GM21723 (cell line): ENCODE results near the gene CDH12.
"Not testable (repeated sequence)": the region's sequence is repeated elsewhere in the genome, so short reads cannot be mapped to it uniquely, and the experiment has no call there.

Experiments
- ATAC-seq: cut with Tn5 transposase; IDR thresholded peaks from one replicate; pipeline ENCODE4 v1.9.1; 2021; ENCODE audit warnings: mild to moderate bottlenecking, moderate library complexity; ENCODE audit not compliant: unreplicated experiment

The CDH12 gene

DNA sequence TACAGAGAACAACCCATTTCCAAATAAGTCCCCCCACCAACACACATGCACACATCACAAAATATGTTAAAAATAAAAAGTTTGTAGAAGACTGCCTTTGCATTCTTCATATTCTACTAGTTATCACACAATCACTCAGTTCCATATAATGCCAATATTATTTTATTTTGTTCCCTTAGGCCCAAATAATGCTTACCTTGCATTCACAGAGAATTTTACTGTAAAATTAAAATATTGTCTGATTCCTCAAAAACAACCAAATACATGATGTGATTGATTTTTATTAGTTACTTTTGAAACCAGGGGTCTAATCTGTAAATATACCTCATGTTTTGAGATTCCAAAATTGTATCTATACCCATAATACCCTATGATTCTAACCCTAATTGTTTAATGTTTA, 536.9 kb downstream of the CDH12 start:
- ATAC-seq = no peak

DNA sequence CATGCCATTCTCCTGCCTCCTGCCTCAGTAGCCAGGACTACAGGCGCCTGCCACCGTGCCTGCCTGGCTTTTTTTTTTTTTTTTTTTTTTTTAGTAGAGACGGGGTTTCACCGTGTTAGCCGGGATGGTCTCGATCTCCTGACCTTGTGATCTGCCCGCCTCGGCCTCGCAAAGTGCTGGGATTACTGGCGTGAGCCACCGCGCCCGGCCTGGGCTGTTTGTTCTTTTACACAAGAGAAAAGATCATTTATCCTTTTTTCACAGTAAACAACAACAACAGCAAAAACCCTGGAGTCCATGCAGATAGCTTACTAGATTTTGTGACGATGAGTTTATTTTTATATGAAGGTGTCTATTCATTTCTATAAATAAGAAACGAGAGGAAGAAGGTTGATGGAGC, 538.1 kb downstream of the CDH12 start:
- ATAC-seq = not testable (repeated sequence)

DNA sequence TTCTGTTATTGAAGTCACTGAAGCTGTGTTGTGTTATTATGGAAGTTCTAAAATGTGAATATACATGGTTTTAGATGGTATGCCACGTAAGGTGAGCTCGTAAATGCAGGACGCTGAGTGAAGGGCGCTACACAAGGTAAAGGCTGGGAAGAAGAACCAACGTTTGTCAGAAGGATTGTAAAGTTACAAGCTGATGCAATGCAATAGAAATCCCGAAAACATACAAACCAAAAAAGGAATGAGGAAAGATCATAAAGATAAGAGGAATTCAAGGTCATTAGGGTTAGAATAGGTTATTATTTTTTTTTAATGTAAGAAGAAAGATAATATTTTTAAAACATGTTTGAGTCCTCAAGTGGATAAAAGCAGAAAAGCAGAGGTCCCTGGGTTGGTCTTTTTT, 538.6 kb downstream of the CDH12 start:
- ATAC-seq = no peak

DNA sequence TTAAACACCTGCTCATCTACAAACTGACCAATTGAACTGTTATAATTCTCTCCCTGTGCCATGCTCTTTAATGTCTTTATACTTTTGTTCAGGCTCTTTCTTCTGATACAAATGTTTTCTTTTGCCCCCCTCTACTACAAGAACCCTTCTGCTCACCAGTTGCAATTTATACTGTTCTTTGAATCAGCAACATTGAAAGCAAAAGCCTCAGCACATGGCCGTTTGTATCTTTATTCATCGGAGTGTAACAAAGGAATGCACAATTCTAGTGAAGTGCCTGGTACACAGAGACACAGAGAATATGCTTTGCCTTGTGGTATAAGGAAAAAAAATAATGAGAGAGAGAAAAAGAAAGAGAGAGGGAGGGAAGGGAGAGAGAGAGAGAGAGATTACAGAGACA, 547.1 kb downstream of the CDH12 start:
- no peak for ATAC-seq

DNA sequence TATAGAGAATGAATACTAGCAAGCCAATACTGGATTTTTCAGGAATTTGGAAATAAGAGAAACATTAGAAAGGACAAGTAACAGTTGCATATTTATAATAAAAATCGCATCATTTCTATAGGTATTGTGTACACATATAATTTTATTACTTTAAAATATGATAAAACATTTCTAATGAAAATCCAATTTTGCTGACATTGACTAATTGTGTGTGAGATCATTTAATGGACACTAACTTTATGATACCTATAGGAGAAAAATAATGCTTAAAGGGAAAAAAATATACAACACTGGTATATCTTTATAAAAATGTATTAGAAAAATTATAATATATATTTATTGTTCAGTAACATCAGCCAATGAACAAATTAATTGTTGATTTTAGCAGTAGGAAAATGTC, 557.3 kb downstream of the CDH12 start:
- no peak for ATAC-seq

DNA sequence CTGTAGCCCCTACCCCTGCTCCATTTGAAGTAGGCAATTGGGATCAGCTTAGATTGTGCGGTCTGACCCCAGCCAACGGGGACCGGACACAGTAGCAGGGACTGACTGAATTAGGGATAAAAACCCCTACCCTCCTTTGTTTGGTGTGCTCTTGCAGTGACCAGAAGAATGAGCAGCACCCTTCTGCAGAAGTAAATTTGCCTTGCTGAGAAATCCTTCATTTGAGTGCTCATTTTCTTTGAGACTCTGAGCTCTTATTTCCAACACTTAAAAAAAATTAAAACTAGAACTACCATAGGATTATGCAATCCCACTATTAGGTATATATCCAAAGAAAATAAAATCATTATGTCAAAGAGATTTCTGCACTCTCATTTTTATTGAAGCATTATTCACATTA, 560.0 kb downstream of the CDH12 start:
- no peak for ATAC-seq

DNA sequence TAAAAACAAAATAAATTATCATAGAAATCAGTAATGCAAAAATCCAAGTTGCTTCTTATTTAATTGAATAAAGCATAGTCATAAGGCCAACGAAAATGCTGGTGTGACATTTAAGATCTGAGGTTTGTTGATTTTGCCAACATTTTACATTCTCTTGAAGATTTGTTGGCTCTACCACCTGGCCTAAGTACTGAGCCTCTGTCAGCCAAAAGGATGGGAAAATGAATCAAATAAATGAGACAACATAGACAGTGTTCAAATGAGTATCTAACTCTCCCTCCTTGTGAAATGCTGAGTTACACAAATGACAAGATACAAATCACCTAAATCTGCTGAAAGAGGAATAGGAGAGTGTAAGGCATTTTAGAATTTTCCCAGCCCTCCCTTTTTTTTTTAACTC, 575.0 kb downstream of the CDH12 start:
- no peak for ATAC-seq

DNA sequence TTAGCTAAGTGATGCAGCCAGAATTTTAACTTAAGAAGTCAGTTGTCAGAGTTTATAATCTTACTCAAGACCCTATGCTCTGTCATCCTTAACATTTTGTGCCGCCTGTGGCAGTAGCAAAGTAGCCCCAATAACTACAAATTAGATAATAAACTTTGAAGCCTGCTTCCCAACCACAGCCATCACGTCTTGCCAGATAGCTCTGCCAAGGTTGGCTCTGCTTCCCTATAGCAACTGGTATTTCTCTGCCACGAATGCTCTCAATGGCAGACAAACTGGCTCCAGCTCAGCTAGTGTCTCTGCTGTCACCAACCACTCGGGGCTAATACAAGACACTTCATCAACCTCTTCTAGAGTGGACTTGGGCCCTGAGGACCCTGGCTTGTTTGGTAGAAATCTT, 576.1 kb downstream of the CDH12 start:
- ATAC-seq = no peak

DNA sequence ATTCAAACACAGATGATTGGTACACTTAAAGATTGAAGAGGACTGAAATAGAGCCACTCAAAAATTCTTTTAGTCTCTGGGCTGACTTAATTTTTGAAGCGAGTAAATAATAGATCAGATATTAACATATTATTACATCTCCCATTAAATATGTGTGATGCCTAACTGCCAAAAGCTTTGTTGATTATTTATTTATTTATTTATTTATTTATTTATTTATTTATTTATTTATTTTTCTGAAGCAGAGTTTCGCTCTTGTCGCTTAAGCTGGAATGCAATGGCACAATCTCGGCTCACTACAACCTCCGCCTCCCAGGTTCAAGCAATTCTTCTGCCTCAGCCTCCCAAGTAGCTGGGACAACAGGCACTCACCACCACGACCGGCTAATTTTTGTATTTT, 587.3 kb downstream of the CDH12 start:
- not testable (repeated sequence) for ATAC-seq

DNA sequence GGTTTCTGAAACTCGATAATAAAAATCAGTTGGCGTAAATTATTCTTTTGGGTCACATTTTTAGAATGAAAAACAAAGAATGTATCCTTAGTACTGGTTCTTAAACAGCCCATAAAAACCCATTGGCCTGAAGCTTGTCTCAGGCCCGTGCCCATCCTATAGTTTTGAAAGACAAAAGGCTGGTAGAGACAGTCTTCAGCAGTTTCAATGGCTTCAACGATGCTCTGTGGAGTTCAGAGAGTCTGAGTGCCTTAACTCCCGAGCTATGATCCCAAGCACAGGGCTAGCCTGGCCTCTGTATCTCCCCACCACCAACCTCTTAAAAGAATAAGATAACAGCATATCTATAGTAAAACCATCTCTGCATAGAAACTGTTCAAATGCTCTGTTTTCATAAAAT, 595.0 kb downstream of the CDH12 start:
- ATAC-seq = no peak

DNA sequence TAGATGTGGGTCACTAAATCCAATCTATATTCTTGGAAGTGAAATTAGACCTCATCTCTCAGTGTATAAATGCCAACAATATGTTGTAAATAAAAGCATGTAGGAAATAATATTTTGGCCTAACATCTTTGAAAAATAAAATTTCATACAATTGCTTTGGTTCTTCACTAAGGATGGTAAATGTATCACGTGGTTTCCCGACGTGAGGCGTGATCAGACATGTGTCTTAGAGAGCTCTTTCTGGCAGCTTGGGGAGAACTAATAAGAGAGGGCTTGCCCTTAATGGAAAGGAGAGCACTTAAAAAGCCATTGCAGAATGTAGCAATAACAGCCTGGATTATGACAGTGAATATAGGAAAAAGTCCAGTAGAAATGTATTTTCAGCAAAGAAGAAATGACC, 602.6 kb downstream of the CDH12 start:
- ATAC-seq = no peak

DNA sequence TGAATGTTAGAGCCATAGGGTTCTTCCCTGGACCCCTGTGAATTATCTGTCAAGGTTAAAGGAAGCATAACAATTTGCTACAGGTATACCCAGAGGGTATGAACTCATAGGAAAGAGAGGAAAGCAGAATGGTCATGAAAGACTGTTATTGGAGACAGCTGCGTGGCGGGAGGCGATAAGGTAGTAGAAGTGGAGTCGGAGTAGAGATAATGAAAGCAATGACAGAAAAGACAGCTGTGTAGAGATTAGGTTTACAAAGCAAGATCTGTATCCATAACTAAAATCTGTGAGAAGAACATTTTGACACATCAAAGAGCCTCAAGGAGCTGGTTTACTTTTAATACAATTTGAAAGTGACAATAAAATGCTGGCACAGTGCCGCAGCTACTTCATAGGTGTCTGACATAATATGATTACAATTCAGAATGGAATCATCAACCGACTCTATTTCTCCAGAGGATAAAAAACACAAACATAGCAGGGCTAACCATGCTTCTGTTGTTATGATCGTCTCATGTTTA, 603.9 kb downstream of the CDH12 start:
- no peak for ATAC-seq

DNA sequence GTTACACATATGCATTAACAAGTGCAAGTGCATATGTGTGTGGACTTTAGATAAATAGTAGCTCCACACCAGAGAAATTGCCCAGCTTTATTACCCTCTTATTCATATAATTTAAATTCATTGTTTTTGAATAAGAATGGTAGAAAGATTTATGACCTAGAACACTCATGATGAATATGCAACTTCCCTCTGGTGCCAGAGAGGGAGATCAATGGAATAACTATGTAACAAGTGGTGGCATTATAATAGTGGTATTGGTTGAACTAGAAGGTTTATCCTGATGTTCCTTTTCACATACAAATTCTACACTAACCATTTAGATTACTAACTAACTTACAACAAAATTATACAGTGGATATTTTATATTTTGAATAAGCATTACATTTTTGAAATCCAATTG, 607.4 kb downstream of the CDH12 start:
- ATAC-seq = no peak

DNA sequence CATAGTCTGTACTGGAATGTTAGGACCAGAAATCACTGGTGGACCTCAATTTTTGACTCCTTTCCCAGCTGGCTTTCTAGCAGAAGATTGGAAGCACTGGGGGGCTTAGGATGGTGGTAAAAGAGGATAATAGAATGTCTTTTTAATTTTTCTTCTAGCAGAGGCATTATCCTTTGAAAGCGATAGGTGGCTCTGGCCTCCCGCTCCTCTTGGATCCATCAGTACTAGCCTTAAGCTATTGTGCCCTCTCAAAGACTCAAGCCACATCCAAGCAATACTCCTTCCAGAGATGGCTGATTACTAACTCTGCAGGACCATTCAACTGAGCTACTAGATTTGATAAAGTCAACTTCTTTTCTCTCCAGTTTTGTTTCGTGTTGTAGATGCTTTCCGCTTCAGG, 610.6 kb downstream of the CDH12 start:
- no peak for ATAC-seq

DNA sequence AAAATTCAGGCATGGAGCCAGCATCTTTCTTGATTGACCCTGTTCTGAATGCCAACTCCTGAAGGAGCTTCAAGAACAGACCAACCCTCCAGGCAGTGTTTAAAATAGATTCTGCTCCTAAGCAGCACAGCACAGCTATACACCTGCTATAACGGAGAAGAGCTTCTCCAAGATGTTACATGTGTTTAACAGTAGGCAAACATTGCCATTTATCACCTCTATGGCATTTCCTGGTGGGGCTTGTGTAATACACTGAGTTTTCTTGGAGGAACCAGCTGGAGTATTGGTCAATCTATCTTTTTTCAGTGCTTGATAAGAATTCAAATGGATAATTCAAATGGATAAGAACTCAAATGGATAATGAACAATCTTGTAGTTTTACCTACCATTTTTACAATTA, 615.1 kb downstream of the CDH12 start:
- ATAC-seq = no peak

DNA sequence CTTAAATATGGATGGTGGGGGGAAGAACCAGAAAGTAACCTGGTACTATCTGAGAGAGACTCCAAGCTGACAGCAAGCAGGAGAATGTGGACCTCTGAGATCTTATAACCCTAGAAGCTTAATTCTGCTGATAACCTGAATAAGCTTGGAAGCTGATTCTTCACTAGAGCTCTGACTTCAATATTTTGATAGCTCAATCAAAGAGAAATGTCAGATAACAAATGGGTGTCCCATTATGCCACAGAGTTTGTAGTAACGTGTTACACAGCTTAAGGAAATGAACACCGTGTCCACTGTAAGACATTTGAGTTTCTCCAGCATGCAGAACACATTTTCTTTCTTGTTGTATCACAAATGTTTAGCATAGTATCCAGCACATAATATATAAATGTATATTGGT, 626.7 kb downstream of the CDH12 start:
- no peak for ATAC-seq

DNA sequence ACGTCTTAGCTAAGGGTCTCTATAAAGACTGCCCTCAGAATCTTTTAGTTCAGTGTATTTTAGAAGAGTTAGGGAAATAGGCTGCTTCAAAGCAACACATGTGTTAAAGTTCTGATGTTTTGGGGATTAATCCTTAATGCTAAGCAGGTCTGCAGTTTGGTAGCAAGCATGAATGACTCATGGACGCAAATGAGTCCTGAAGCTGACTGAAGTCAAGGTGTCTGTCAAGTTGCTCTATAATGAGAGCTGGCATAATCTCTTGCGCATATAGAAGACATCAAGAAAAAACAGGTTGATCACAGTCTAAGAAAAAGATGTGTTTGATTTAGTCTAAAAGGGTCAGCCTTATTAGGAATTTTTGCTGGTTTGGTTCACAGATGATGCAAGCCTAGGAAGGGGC, 630.1 kb downstream of the CDH12 start:
- ATAC-seq = no peak

DNA sequence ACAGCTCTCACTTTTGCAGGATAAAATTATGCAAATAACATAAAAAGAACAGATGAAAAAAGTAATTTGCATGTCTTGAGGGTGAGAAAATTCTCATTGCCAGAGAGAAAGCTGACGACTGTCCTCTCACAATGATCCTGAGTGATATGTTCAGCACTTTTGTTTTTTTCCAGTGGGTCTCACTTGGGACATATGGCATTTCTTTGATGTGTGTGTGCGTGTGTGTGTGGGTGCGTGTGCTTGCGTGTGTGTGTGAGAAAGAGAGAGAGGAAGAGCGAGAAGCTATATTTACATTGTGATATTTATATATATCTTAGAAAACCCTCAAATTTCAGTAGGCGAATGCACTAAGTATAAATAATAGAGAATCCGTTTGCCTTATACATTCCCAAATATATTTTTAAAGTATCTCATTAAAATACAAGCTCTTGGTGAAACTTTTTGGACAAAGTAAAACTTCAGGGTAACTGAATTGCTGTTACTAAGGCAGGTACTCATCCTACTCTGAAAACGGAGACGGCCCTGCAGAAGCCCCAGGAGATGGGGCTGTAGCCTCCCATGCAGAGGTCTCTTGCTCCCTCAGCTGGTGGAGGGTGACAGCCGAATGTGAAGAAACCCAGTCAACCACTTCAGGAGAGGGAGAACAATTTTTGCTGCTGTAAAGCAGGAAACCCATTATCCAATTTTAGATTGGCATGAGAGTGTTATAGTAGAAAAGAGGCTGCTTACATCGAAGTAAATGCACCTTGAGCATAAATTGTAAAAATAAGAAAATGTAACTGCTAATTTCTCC, 639.2 kb downstream of the CDH12 start:
- not testable (repeated sequence) for ATAC-seq

DNA sequence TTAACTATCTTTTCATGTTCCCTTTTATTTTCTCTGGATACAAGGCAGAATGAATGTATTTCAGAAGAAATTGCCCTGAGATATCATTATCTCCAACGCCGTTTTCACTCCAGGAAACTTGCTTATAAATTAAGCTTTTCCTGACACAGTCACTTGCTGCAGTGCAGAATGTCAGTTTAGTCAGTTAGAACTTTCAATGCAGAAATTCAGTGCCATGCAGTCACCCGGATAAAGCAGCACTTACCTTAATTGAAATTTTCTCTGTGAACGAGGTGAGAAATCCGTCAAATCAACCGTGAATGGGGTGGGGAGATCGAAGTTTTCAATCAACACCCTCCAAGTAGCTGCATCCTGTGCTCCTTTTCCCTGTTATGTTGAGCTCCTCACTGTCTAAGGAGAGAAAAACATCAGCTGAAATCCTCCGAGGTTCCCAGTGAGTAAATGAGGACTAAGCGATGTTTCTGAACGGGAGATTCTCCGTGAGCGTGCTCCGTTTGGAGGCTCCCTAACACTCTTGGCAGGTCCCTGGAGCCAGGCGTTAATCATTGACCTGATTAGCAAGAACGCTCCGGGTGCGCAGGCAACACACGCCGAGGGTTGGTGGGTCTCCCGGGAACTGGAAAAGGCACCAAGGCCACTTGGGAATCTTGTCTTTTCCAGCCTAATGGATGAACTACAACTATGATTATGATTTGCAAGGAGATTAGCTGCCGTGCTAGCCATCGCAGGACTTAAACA, 640.7 kb downstream of the CDH12 start:
- not testable (repeated sequence) for ATAC-seq

DNA sequence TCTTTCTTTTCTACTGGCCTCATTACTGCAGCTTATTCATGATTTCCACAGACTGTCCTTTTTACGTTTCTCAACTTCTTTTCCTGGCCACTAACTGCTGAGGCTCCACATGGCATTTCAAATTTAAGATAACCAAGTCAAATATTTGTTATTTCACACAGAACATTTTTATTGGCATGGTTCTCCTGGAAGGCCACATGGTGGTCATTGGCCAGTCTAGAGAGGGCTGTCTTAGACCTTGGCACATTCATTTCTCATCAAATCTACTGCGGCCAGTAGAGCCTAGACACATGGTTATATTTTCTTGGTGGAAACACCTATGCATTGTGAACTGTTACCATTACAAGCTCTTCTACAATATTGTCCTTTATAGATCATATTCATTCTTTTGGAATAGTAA, 644.7 kb downstream of the CDH12 start:
- not testable (repeated sequence) for ATAC-seq

DNA sequence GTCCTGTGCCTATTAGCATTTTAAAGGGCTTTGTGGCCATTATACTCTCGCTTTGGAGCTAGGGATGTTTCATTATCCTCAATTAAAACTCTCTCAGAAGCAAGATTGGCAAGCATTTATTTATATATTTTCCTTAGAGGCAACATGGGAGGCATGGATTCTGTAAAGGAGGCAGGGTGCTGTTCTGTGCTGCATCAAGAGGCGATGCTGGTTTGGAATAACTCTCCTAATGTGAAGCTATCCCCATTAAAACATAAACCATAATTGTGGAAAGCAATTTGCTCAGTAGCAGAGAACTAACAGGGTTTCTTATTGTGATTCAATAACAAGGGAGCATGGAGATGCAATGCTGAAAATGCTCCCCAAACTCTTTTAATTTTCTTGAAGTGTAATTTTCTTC, 664.5 kb downstream of the CDH12 start:
- not testable (repeated sequence) for ATAC-seq

DNA sequence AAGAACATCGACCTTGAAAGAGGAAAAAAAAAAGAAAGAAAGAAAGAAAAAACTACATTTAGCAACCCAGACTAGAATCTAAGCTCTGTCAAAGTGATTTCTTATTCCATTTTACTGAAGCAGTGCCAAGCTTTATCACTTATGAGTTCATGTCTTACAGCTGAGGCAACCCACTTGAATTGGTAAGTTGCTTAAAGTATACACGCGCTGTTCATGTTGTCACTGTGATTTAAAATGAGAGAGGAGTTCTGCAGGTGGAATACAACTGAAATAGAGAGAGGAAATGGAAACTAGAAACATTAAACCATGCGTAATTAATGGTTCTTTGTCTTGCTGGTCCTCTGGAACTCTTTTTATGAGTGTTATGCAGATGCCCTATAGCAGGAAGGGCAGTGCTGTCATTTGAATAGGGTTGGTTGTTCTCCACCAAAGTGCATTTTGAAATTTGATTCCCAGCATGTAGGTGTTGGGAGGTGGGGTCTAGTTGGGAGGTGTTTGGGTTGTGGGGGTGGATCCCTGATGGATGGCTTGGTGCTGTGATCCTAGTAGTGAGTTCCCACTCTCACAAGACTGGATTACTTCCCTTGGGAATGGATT, 665.4 kb downstream of the CDH12 start:
- ATAC-seq = not testable (repeated sequence)
